Activated naive CD4-positive, alpha-beta T cell treated with anti-CD3 and anti-CD28 coated beads, Interleukin-2, amount 50 U/mL, for 72 hours (primary cell): ENCODE results near the gene BCKDHA. TPM values are rescaled to one million over a fixed set of nuclear protein-coding genes. Genes with fewer than 3 reads are reported as not detected.
"Not testable (repeated sequence)": the region's sequence is repeated elsewhere in the genome, so short reads cannot be mapped to it uniquely, and the experiment has no call there.

ENCODE experiments used
- ATAC-seq, 2 donors: fragments of 150-1000 bp; cut with Tn5 transposase; 2 replicates each; pipeline ENCODE4 v1.10.0; 2021; ENCODE audit warnings: mild to moderate bottlenecking in 2 of 2, moderate library complexity in 2 of 2
- DNase-seq, 2 donors: peaks; one replicate each; pipeline ENCODE4 v3.0.0; 2021 to 2022; ENCODE audit warnings: low spot score in 2 of 2
- H3K27ac Mint-ChIP-seq, 2 donors: one replicate each; pipeline ENCODE4 v1.8.0; 2022; ENCODE audit warnings: mild to moderate bottlenecking in 2 of 2, mixed read lengths in 2 of 2
- H3K36me3 Mint-ChIP-seq, 2 donors: one replicate each; pipeline ENCODE4 v1.8.0; 2022; ENCODE audit warnings: mixed read lengths in 2 of 2
- H3K9me3 Mint-ChIP-seq, 2 donors: one replicate each; pipeline ENCODE4 v1.8.0; 2022; ENCODE audit warnings: mixed read lengths in 2 of 2
- total RNA-seq, 2 donors: library from RNA; stranded (reverse); gene quantifications; one replicate each; pipeline ENCODE4 v1.2.3, GENCODE V29; 2022

The BCKDHA gene
- total RNA-seq, 2 donors from 2014 or later: 19.8 to 27.2 TPM

DNA sequence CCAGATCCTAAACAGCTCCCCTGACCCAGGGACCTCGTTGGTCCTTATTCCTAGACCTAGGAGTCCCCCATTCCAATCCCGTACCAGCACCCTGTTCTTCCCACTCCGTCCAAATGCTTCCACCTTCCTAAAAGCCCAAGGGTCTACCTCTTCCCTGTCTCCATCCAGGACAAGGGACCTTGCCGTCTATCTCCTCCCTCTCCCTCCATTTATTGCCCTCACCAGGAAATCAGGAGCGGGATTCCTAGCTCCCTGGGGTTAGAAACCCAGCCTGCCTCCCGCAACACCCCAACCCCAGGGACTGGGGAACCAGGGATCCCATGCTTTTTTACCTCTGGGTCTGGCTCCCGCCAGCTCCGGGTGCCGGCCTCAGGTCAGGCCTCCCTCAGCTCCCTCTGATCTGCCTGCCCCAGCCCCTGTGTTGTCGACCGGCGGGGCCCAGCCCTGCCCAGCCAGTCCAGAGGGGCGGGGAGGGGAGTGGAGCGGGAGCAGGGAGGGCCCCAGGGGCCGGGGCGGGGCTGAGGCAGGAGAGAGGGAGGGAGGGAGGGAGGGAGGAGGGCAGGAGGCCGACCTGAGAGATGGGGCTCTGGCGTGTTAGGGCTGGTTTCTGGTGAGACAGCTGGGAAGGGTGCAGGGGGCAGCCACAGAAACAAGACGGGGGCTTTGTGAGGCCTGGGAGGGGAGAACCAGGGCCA is 29.5 kb downstream of the BCKDHA start, which contains the start of gene B3GNT8:
Gene B3GNT8, minus strand, starts transcription at position 423 of the 695 bp plus-strand sequence. CDS start 596 bp downstream, outside the sequence.
- peak within 1 kb of the TSS; percentile 87 to 96 for H3K27ac Mint-ChIP-seq
- no peaks in the 10 kb centered on the region for H3K36me3 Mint-ChIP-seq
- no peaks in the 10 kb centered on the region for H3K9me3 Mint-ChIP-seq
- DNase-seq: peak in 1 of 2 donors; percentile 33
- peak; percentile 54 to 70 for ATAC-seq

- peak overlapping the region; percentile 96 for H3K27ac Mint-ChIP-seq
- ATAC-seq (peak; percentile 42 to 73), DNase-seq (no peak)
- no peaks in the 10 kb centered on the region for H3K9me3 Mint-ChIP-seq
- no peaks in the 10 kb centered on the region for H3K36me3 Mint-ChIP-seq
Measured at GRCh38 chr19:41427647-41428480, 30.2 kb downstream of the BCKDHA start.

DNA sequence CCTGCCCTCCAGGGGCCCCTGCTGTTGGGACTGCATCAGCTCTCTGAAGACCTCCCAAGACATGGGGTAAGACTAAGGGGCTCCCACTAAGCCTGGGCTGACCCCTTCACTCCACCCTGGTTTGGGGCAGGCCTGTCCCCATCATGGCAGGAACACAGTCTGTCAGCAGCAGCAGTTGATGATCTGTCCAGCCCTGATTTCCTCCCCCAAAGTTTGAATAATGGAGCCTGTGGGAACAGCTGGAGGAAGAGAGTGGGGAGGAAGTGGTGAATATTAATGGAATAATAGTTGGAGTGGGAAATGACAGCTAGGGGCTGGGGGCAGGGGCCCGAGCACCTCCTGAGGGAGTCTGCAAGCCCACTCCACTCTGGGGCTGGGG is 30.9 kb downstream of the BCKDHA start:
- Mint-ChIP-seq H3K9me3 (no peaks in the 10 kb centered on the region), H3K36me3 (no peaks in the 10 kb centered on the region), H3K27ac (peak overlapping the region; percentile 96)
- ATAC-seq (no peak), DNase-seq (no peak)

- Mint-ChIP-seq H3K36me3 (no peaks in the 10 kb centered on the region), H3K9me3 (no peaks in the 10 kb centered on the region), H3K27ac (no peak overlapping the region)
- ATAC-seq: no peak
- DNase-seq: no peak
Measured at GRCh38 chr19:41430922-41431321, 33.3 kb downstream of the BCKDHA start.

DNA sequence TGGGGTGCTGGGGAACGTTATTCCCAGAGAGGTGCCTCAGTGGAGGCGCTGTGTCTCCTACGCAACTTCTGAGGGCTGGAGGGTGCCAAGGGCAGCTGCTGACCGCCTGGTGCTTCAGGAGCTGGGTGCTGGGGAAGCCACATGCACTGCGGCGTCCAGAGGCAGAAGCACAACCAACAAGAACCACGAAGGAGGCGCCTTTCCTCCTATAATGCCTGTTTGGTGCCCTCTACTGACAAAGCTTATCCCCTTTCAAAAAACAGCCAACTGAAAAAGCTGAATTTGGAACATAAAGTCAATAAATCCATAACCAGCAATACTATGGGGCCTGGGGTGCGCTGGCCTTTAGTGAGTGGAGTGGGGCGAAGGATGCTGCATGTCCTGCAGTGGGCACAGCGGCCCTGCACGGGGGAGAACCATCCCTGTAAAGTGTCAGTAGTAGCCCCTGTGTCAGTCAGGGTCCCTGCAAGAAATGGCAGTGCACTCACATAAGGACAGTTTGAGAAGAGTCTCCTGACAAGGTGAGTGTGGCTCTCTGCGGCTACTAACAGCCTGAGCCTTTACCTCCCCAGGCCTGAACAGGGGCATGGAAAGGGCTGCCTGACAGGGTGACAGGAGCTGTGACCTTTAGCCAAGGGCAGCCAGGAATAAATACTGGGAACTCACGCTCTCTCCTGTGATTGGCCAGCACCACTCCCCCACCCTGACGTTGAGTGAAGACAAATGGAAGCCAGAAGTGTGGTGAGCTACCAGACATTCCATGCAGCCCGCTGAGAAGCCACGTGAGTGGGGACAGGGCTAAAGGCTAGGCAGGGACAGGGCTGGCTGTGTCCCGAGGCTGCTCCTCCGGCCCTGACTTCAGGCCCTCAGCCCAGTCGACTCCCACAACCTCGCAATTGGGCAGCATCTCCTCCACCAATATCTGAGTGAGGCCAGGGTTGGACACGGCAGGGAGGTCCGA is 34.1 kb downstream of the BCKDHA start:
- ATAC-seq: no peak
- no peak for DNase-seq
- Mint-ChIP-seq H3K36me3 (no peaks in the 10 kb centered on the region), H3K27ac (peak overlapping the region; percentile 9 to 60), H3K9me3 (no peaks in the 10 kb centered on the region)

GRCh38 chr19:41433171-41433570 is 35.6 kb downstream of the BCKDHA start:
- no peak for ATAC-seq
- H3K9me3 Mint-ChIP-seq: no peaks in the 10 kb centered on the region
- no peak for DNase-seq
- peak overlapping the region in 1 of 2 donors; percentile 65 for H3K27ac Mint-ChIP-seq
- H3K36me3 Mint-ChIP-seq: no peaks in the 10 kb centered on the region

GRCh38 chr19:41434450-41434849 is 36.8 kb downstream of the BCKDHA start:
- DNase-seq (no peak), ATAC-seq (no peak)
- H3K27ac Mint-ChIP-seq: no peak overlapping the region
- H3K9me3 Mint-ChIP-seq: no peaks in the 10 kb centered on the region
- H3K36me3 Mint-ChIP-seq: no peaks in the 10 kb centered on the region

- H3K27ac Mint-ChIP-seq, ATAC-seq, DNase-seq, H3K9me3 Mint-ChIP-seq, H3K36me3 Mint-ChIP-seq: not testable (repeated sequence)
Measured at GRCh38 chr19:41435376-41435775, 37.8 kb downstream of the BCKDHA start.

DNA sequence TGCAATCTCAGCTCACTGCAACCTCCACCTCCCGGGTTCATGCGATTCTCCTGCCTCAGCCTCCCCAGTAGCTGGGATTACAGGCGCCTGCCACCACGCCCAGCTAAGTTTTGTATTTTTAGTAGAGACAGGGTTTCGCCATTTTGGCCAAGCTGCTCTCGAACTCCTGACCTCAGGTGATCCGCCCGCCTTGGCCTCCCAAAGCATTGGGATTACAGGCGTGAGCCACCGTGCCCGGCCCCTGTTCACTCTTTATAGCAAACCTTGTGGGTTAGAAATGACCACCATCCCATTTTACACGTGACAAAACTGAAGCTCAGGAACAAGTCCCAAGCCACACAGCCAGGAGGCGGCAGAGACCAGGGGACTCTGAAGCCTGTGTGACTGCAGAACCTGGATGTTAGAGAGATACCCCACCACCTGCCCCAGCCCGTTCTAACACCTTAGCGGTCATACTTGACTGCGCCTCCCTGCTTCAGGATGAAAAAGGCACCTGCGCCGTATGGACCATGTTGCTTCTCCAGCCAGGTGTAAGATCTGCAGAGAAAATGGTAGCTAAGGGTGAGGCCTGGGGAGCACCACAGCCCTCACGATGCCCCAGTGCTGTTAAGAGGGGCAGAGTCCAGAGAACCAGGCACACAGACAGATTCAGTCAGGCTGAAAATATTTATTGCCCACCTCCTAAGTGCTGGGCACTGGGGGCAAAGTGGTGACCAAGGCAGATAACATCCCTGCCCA is 38.5 kb downstream of the BCKDHA start:
- H3K27ac Mint-ChIP-seq: peak overlapping the region in 1 of 2 donors; percentile 33
- ATAC-seq: no peak

GRCh38 chr19:41436674-41436951 is 39.0 kb downstream of the BCKDHA start:
- Mint-ChIP-seq H3K9me3 (no peaks in the 10 kb centered on the region), H3K36me3 (no peaks in the 10 kb centered on the region), H3K27ac (no peak overlapping the region)
- ATAC-seq: no peak
- DNase-seq: no peak

More for the DNA sequence above, 38.5 kb downstream of the BCKDHA start:
- Mint-ChIP-seq H3K36me3 (no peaks in the 10 kb centered on the region), H3K9me3 (no peaks in the 10 kb centered on the region)
- DNase-seq: peak in 1 of 2 donors; percentile 26

- Mint-ChIP-seq H3K27ac (peak overlapping the region in 1 of 2 donors; percentile 53), H3K9me3 (no peaks in the 10 kb centered on the region), H3K36me3 (no peaks in the 10 kb centered on the region)
- no peak for ATAC-seq
- peak in 1 of 2 donors; percentile 54 for DNase-seq
Measured at GRCh38 chr19:41437944-41438574, 40.4 kb downstream of the BCKDHA start.

- ATAC-seq (peak; percentile 96 to 97), DNase-seq (peak; percentile 89 to 92)
- Mint-ChIP-seq H3K36me3 (no peaks in the 10 kb centered on the region), H3K9me3 (no peaks in the 10 kb centered on the region), H3K27ac (no peak within 1 kb of the TSS)
Measured at GRCh38 chr19:41439441-41440222, 42.0 kb downstream of the BCKDHA start, which contains the start of gene DMAC2. TSS of gene DMAC2 (minus strand) at chr19:41439912. CDS start at chr19:41439899, 13 bp downstream.

DNA sequence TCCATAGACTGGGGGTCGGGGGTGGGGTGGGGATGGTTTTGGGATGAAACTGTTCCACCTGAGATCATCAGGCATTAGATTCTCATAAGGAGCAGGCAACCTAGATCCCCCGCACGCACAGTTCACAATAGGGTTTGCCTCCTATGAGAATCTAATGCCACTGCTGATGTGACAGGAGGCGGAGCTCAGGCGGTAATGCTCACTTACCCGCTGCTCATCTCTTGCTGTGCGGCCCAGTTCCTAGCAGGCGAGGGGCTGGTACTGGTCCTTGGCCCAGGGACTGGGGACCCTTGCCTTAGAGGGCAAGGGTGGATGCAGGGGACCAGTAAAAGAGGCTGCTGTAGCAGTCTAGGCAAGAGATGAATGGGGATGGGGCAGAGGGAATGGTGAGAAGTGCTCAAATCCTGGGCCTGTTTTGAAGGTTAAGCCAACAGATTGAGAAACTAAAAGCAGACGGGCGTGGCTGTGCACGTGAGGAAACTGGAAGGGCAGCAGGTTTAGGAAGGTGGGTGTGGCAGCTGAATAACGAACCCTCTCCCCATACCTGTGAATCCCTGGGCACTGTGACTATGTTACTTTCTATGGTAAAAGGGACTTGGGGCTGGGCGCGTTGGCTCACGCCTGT is 43.8 kb downstream of the BCKDHA start:
- H3K27ac Mint-ChIP-seq: peak overlapping the region in 1 of 2 donors; percentile 20
- H3K36me3 Mint-ChIP-seq: no peaks in the 10 kb centered on the region
- ATAC-seq: no peak

DNA sequence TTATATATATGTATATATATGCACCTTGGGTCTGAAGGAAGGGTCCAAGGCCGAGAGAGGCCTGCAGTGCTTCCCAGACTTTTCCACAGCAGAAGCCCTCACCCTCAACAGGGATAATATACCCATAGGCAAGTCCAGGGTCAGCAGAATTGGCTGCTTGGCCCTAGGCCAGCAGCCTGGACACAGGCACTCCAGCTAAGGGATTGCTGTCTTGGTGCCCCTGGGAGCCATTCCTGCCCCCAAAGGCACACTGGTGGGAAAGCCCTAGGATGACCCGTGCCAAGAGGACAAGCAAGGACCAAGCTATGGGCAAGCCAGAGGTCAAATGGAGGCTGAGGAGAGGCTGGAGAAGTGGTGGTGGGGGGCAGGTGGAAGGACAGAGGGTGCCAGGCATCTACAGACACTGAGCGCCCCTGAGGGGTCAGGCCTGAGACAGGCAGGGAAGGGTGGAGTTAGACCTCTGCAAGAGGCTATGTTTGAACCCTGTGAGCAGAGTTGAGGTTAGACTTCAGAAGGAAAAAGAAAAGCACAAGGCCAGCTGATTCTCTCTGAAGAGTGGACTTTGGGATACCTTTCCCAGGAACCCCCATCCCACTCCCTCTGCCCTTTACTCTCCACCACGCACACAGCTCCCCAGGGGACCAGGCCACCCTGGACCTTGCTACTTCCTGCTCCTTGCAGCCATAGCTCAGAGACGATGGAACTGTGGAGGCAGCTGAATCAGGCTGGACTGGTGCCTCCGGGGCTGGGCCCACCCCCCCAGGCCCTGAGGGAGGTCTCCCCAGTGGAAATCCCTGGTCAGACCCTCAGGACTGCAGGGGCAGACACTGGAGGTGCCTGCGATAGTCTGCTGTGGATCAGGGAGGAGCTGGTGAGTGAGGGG is 45.1 kb downstream of the BCKDHA start, which contains the start of gene ERICH4:
Gene ERICH4, plus strand, starts transcription at position 684 of the 883 bp plus-strand sequence. Its CDS starts 14 bp downstream, at position 698.
- ATAC-seq (no peak), DNase-seq (peak in 1 of 2 donors; percentile 53)
- Mint-ChIP-seq H3K36me3 (no peaks in the 10 kb centered on the region), H3K9me3 (no peaks in the 10 kb centered on the region), H3K27ac (peak within 1 kb of the TSS in 1 of 2 donors; percentile 82)

More for the DNA sequence above, 43.8 kb downstream of the BCKDHA start:
- DNase-seq: peak in 1 of 2 donors; percentile 52
- no peaks in the 10 kb centered on the region for H3K9me3 Mint-ChIP-seq
